ENCODE results near the gene DEUP1. TPM values are rescaled to one million over a fixed set of nuclear protein-coding genes. Genes with fewer than 3 reads are reported as not detected.

DEUP1 gene
- polyA plus RNA-seq, 1 of the 3 experiments (the other 2 are of a cell fraction): not detected

- Histone ChIP-seq H3K36me3 (replicated peaks in 1 of 2; ENCODE audit: control insufficient read depth in 1 of 2, insufficient read depth in 2 of 2, low read length in 1 of 2) (no peaks in the 10 kb centered on the region), H3K4me3 (ENCODE audit: low read depth in 2 of 2, low read length in 1 of 2) (no peak overlapping the region), H4K20me1 (ENCODE audit: insufficient read depth) (no peaks in the 10 kb centered on the region), H3F3A (replicated peaks; ENCODE audit: insufficient read depth) (no peaks in the 10 kb centered on the region), H3K27ac (ENCODE audit: low read depth in 2 of 2, low read length in 1 of 2) (no peak overlapping the region), H3K9ac (no peak overlapping the region), H3K4me1 (ENCODE audit: control insufficient read depth in 1 of 2, insufficient read depth in 2 of 2, low read depth in 1 of 2, low read length in 1 of 2) (no peaks in the 10 kb centered on the region), H3K27me3 (ENCODE audit: insufficient read depth) (no peaks in the 10 kb centered on the region), H3K4me2 (no peak overlapping the region), H3K9me3 (no peaks in the 10 kb centered on the region), H3K9me2 (no peaks in the 10 kb centered on the region), H2AFZ (ENCODE audit: low read depth) (no peak overlapping the region), H3K79me2 (ENCODE audit: insufficient read depth) (no peaks in the 10 kb centered on the region)
- TF ChIP-seq CHD2 (IDR thresholded peaks at IDR 0.05; ENCODE audit: low read length, partially characterized antibody): no peak
- DNase-seq: no peak
- ChIA-PET CTCF (interaction anchor here (1.2 kb wide), 1 partner anchor 19 kb away, joined by 3 read pairs; no protein-coding TSS in a partner anchor), POLR2A (no interaction called here)
- 39% methylated on average over 3 of the region's 5 CpGs for WGBS (ENCODE audit: low lambda C conversion rate)
Observed at GRCh38 chr11:93468290-93468689, 137.7 kb downstream of the DEUP1 start.

DNA sequence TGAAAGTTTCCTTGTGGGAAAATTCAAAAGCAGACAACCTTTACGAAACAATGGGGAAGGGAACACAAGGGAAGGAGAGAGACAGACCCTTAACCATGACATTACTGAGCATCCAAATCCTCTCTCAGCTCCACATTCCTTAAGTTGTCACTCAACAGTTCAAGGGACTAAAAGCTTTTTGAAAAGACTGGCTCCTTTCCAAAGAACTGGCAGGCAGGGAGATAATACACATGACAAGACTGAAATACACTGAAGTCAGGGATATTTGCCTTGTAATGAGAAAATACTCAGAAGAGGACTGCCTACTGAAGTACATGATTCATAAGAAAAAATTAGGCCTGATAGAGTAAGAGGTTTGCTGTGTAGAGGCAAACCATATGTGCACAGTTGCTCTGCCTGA lies 143.6 kb downstream of the DEUP1 start:
- H3K9ac ChIP-seq: no peak overlapping the region
- no peaks in the 10 kb centered on the region for H3K4me1 ChIP-seq (ENCODE audit: control insufficient read depth in 1 of 2, insufficient read depth in 2 of 2, low read depth in 1 of 2, low read length in 1 of 2)
- ChIA-PET CTCF (interaction anchor here (0.7 kb wide), 1 partner anchor 801 kb away, joined by 3 read pairs; no protein-coding TSS in a partner anchor), POLR2A (no interaction called here)
- no peaks in the 10 kb centered on the region for H3K79me2 ChIP-seq (ENCODE audit: insufficient read depth)
- no peaks in the 10 kb centered on the region for H3F3A ChIP-seq (replicated peaks; ENCODE audit: insufficient read depth)
- no peak overlapping the region for H2AFZ ChIP-seq (ENCODE audit: low read depth)
- no peaks in the 10 kb centered on the region for H3K36me3 ChIP-seq (replicated peaks in 1 of 2; ENCODE audit: control insufficient read depth in 1 of 2, insufficient read depth in 2 of 2, low read length in 1 of 2)
- H3K9me3 ChIP-seq: no peaks in the 10 kb centered on the region
- no peaks in the 10 kb centered on the region for H4K20me1 ChIP-seq (ENCODE audit: insufficient read depth)
- no peak for DNase-seq
- TF ChIP-seq SMC3 (IDR thresholded peaks at IDR 0.05; ENCODE audit: low read depth, low read length) (no peak), GATA2 (CRISPR knock-in tag; IDR thresholded peaks at IDR 0.05) (no peak), JUND (IDR thresholded peaks at IDR 0.05) (no peak), REST (IDR thresholded peaks at IDR 0.05; ENCODE audit: low read depth, low read length) (no peak), FOXJ3 (CRISPR knock-in tag; IDR thresholded peaks at IDR 0.05) (no peak), USF1 (IDR thresholded peaks at IDR 0.05; ENCODE audit: borderline replicate concordance, low read depth) (no peak), RXRA (IDR thresholded peaks at IDR 0.05; ENCODE audit: borderline replicate concordance, low read depth) (no peak), MEF2A (IDR thresholded peaks at IDR 0.05; ENCODE audit: borderline replicate concordance, low read depth) (no peak), EZH2phosphoT487 (IDR thresholded peaks at IDR 0.05; ENCODE audit: borderline replicate concordance, low read depth) (no peak), YY1 (IDR thresholded peaks at IDR 0.05; ENCODE audit: low read depth) (no peak), MXI1 (IDR thresholded peaks at IDR 0.05; ENCODE audit: low read depth, low read length) (no peak), SIN3A (IDR thresholded peaks at IDR 0.05; ENCODE audit: borderline replicate concordance, low read depth, low read length) (no peak), EP300 (IDR thresholded peaks at IDR 0.05; ENCODE audit: borderline replicate concordance in 1 of 2, low read depth in 1 of 2, low read length in 1 of 2) (no peak), FOXM1 (IDR thresholded peaks at IDR 0.05; ENCODE audit: low read depth) (no peak), GABPA (IDR thresholded peaks at IDR 0.05; ENCODE audit: low read depth) (no peak)
- TF ChIP-seq, protein P1, sequence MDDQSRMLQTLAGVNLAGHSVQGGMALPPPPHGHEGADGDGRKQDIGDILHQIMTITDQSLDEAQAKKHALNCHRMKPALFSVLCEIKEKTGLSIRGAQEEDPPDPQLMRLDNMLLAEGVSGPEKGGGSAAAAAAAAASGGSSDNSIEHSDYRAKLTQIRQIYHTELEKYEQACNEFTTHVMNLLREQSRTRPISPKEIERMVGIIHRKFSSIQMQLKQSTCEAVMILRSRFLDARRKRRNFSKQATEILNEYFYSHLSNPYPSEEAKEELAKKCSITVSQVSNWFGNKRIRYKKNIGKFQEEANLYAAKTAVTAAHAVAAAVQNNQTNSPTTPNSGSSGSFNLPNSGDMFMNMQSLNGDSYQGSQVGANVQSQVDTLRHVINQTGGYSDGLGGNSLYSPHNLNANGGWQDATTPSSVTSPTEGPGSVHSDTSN (IDR thresholded peaks at IDR 0.05): no peak
- no peak overlapping the region for H3K4me3 ChIP-seq (ENCODE audit: low read depth in 2 of 2, low read length in 1 of 2)
- no peaks in the 10 kb centered on the region for H3K9me2 ChIP-seq
- WGBS (ENCODE audit: low lambda C conversion rate): 84% methylated on average over 1 of the region's 1 CpG
- no peak overlapping the region for H3K27ac ChIP-seq (ENCODE audit: low read depth in 2 of 2, low read length in 1 of 2)
- H3K4me2 ChIP-seq: no peak overlapping the region
- H3K27me3 ChIP-seq (ENCODE audit: insufficient read depth): no peaks in the 10 kb centered on the region
